Measurements from ENCODE around the gene APOO. TPM values are rescaled to one million over a fixed set of nuclear protein-coding genes. Genes with fewer than 3 reads are reported as not detected.

Gene APOO
- total and polyA plus RNA-seq, 2 of the 4 experiments (the other 2 are of a cell fraction) = 9.0 to 14.2 TPM

- no peak overlapping the region for H2AK9ac ChIP-seq (replicated peaks; ENCODE audit: low read depth, low read length, poor library complexity)
- no peaks in the 10 kb centered on the region for H3K9me1 ChIP-seq (ENCODE audit: insufficient read depth, low read length)
- no peak overlapping the region for H2BK5ac ChIP-seq (ENCODE audit: low read depth, low read length, poor library complexity, severe bottlenecking)
- H2BK15ac ChIP-seq (ENCODE audit: low read depth, low read length) = no peak overlapping the region
- no CpG with 5 or more reads among the region's 10 CpGs for WGBS, 2 experiments (ENCODE audit: extremely low coverage in 2 of 2, insufficient read length in 1 of 2)
- no peaks in the 10 kb centered on the region for H3K79me1 ChIP-seq (ENCODE audit: low read depth in 1 of 2, low read length in 2 of 2)
- no peak overlapping the region for H2BK120ac ChIP-seq (ENCODE audit: low read depth, low read length)
- POLR2A ChIA-PET (ENCODE audit: unreplicated experiment) = no interaction called here
- H4K5ac ChIP-seq (ENCODE audit: low read depth, low read length) = no peak overlapping the region
- ATAC-seq (ENCODE audit: low read depth) (no peak), DNase-seq (no peak)
- H3K4me1 ChIP-seq (ENCODE audit: control insufficient read depth, insufficient read depth, low read length) = peaks cover 2% of the 10 kb centered on the region
- CTCF ChIA-PET = no interaction called here
- BruUV-seq (replicated peaks) = no TSS peak
- in situ Hi-C loops (cut with MboI; ENCODE audit: low sequenced_read_pairs) = no loop called here
- peaks cover 2% of the 10 kb centered on the region for H3K9me3 ChIP-seq (ENCODE audit: control insufficient read depth, insufficient read depth, low read length)
- TF ChIP-seq, protein P1, sequence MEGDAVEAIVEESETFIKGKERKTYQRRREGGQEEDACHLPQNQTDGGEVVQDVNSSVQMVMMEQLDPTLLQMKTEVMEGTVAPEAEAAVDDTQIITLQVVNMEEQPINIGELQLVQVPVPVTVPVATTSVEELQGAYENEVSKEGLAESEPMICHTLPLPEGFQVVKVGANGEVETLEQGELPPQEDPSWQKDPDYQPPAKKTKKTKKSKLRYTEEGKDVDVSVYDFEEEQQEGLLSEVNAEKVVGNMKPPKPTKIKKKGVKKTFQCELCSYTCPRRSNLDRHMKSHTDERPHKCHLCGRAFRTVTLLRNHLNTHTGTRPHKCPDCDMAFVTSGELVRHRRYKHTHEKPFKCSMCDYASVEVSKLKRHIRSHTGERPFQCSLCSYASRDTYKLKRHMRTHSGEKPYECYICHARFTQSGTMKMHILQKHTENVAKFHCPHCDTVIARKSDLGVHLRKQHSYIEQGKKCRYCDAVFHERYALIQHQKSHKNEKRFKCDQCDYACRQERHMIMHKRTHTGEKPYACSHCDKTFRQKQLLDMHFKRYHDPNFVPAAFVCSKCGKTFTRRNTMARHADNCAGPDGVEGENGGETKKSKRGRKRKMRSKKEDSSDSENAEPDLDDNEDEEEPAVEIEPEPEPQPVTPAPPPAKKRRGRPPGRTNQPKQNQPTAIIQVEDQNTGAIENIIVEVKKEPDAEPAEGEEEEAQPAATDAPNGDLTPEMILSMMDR (conservative IDR thresholded peaks at IDR 0.05; ENCODE audit: low read depth, low read length) = no peak
- TF ChIP-seq, protein P2, sequence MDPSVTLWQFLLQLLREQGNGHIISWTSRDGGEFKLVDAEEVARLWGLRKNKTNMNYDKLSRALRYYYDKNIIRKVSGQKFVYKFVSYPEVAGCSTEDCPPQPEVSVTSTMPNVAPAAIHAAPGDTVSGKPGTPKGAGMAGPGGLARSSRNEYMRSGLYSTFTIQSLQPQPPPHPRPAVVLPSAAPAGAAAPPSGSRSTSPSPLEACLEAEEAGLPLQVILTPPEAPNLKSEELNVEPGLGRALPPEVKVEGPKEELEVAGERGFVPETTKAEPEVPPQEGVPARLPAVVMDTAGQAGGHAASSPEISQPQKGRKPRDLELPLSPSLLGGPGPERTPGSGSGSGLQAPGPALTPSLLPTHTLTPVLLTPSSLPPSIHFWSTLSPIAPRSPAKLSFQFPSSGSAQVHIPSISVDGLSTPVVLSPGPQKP (IDR thresholded peaks at IDR 0.05; ENCODE audit: borderline replicate concordance, low read depth, low read length) = no peak
- no peak for TF ChIP-seq RFX5 (IDR thresholded peaks at IDR 0.05; ENCODE audit: low read depth, low read length)
- no peak for TF ChIP-seq BHLHE40 (IDR thresholded peaks at IDR 0.05; ENCODE audit: low read depth, low read length)
- no peak for TF ChIP-seq MXI1 (IDR thresholded peaks at IDR 0.05; ENCODE audit: borderline replicate concordance, low read depth, low read length)
- TF ChIP-seq FOS (IDR thresholded peaks at IDR 0.05; ENCODE audit: low read depth, low read length) = no peak
- no peak for TF ChIP-seq POLR2A (IDR thresholded peaks at IDR 0.05; ENCODE audit: low read depth, low read length)
- TF ChIP-seq, protein P3, sequence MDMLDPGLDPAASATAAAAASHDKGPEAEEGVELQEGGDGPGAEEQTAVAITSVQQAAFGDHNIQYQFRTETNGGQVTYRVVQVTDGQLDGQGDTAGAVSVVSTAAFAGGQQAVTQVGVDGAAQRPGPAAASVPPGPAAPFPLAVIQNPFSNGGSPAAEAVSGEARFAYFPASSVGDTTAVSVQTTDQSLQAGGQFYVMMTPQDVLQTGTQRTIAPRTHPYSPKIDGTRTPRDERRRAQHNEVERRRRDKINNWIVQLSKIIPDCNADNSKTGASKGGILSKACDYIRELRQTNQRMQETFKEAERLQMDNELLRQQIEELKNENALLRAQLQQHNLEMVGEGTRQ (IDR thresholded peaks at IDR 0.05; ENCODE audit: low read depth, low read length) = no peak
- TF ChIP-seq CEBPB (IDR thresholded peaks at IDR 0.05; ENCODE audit: low read depth, low read length) = no peak
- TF ChIP-seq MAZ (IDR thresholded peaks at IDR 0.05; ENCODE audit: borderline replicate concordance, low read depth, low read length) = no peak
- TF ChIP-seq NFE2L2 (IDR thresholded peaks at IDR 0.05; ENCODE audit: low read depth, low read length) = no peak
- no peak for TF ChIP-seq MAFK (IDR thresholded peaks at IDR 0.05; ENCODE audit: low read depth, low read length)
- no peak for TF ChIP-seq CHD1 (IDR thresholded peaks at IDR 0.05; ENCODE audit: low read depth, low read length)
- no peak for TF ChIP-seq RCOR1 (IDR thresholded peaks at IDR 0.05; ENCODE audit: insufficient replicate concordance, low read length)
- TF ChIP-seq SMC3 (IDR thresholded peaks at IDR 0.05; ENCODE audit: low read depth, low read length) = no peak
- no peak for TF ChIP-seq RAD21 (IDR thresholded peaks at IDR 0.05; ENCODE audit: low read length)
- no peak overlapping the region for H3K18ac ChIP-seq (ENCODE audit: low read depth, low read length)
- H4K8ac ChIP-seq (ENCODE audit: low read depth in 2 of 2, low read length in 2 of 2) = no peak overlapping the region
- H3K4me2 ChIP-seq (ENCODE audit: low read depth, low read length) = no peak overlapping the region
- H2AFZ ChIP-seq (replicated peaks; ENCODE audit: low read length, poor library complexity) = no peak overlapping the region
- no peak overlapping the region for H3K4ac ChIP-seq (ENCODE audit: low read depth, low read length)
- no peaks in the 10 kb centered on the region for H4K20me1 ChIP-seq (ENCODE audit: insufficient read depth, low read length)
- H3K9ac ChIP-seq (ENCODE audit: low read depth, low read length) = no peak overlapping the region
- intact Hi-C loops (cut with micrococcal nuclease) = no loop called here
- H3K36me3 ChIP-seq (ENCODE audit: control insufficient read depth, insufficient read depth, low read length) = no peaks in the 10 kb centered on the region
- no peak overlapping the region for H2BK20ac ChIP-seq (ENCODE audit: low read depth, low read length)
- H3K23ac ChIP-seq (ENCODE audit: low read depth, low read length) = no peak overlapping the region
- H3K27me3 ChIP-seq (ENCODE audit: control insufficient read depth, insufficient read depth, low read length) = no peaks in the 10 kb centered on the region; the same call in 1 of the 2 replicates
- dilution Hi-C loops (cut with HindIII; ENCODE audit: low sequenced_read_pairs, unreplicated experiment) = no loop called here
- H3K14ac ChIP-seq (replicated peaks; ENCODE audit: low read depth, low read length) = no peak overlapping the region
- no peak overlapping the region for H2AK5ac ChIP-seq (ENCODE audit: low read depth, low read length)
- H3K4me3 ChIP-seq (ENCODE audit: insufficient read depth, low read depth, low read length) = no peak overlapping the region
- H3K56ac ChIP-seq (ENCODE audit: extremely low read depth, insufficient read depth, low read length) = no peak overlapping the region
- no peak overlapping the region for H3K27ac ChIP-seq (ENCODE audit: insufficient read depth, low read length)
- H4K91ac ChIP-seq (ENCODE audit: insufficient read depth, low read depth, low read length) = no peak overlapping the region
These were observed 96.6 kb downstream of the APOO start for GRCh38 chrX:23811108-23811651.
